Globus pallidus (tissue), 1 donor: Measurements from ENCODE around the gene LBR.
"Not testable (repeated sequence)": the region's sequence is repeated elsewhere in the genome, so short reads cannot be mapped to it uniquely, and the experiment has no call there.

Experiments used
- DNase-seq: peaks from one replicate; pipeline ENCODE4 v3.0.0-alpha.2; 2015; ENCODE audit warnings: low spot score

Gene LBR

DNA sequence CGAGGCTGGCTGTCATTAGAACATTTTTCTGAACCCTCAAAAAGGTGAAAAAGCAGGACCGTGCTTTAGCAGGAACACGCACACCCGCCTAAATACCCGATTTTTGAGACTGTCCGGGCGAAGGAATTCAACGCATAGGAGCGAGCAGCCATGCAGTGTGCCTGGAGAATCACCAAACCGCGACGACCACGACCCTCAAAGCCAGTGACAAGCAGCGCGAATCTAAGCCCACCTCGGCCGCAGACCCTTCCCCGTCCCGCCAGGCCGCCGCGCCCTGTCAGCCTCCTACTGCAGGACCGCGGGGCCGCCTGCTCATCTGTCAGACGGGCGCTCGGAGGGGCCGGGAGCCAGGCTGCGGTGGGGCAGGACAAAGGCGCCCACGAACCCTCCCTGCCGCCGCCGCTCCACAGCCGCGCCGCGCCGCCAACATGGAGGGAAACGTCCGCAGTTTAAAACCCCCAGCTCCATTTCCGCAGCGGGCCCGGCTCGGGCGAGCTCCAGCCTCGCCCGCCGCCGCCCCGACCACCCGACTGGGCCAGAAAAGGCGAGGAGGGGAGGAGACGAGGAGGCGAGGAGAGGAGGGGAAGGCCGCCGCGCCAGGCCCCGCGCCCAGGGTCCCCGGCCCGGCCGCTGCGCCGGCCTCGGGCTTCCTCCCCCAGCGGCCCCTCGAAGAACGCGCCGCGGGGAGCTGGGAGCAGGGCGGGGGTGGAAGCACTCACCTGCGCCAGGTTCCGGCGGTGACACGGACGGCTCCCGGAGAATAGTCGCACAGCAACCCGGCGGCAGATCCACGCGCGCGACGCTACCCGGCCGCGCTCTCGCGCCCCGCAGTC is at the start of gene LBR:
Gene LBR (minus strand): TSS at position 804 of the 833 bp plus-strand sequence. CDS start 3,963 bp downstream, outside the sequence.
- peak; percentile 26 for DNase-seq

DNA sequence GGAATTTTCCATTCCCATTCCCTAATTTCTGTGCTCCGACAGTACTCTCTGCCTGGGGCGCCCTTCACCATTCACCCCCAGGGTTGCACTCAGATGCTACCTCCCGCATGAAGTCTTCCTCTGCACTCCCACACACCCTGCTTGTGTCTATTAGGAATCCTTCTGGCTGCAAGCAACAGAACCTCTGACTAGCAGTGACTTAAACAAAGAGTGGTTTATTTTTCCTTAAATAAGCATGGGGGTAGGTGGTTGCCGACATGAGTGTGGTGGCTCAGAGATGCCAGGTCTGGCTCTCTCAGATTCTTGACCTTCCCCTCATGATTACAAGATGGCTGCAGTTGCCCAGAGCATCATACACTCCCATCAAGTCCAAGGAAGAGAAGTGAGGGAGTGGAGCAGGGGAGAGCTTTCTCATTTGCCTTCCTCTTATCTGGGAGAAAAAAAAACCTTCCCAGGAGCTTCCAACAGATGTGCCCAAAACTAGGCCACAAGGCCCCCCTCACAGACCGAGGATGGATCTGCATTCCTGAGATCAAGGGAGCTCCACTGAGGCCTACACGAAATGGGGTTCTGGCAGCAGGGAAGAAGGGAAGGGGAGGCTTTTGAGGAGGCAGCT is 49.6 kb upstream of the LBR start:
- no peak for DNase-seq

DNA sequence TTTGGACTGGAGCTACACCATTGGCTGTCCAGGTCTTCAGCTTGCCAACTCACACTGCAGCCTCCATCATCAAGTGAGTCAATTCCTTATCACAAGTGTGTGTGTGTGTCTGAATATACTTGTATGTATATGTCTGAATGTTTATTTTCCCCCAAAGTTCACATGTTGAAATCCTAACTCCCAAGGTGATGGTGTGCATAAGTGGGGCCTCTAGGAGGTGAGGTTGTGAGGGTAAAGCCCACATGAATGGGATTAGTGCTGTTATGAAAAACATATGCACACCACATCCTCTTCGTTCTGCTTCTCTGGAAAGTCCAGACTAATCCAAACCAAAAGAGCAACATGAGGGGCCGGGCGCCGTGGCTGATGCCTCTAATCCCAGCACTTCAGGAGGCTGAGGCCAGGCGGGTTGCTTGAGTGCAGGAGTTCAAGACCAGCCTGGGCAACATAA is 48.7 kb upstream of the LBR start:
- no peak for DNase-seq

DNA sequence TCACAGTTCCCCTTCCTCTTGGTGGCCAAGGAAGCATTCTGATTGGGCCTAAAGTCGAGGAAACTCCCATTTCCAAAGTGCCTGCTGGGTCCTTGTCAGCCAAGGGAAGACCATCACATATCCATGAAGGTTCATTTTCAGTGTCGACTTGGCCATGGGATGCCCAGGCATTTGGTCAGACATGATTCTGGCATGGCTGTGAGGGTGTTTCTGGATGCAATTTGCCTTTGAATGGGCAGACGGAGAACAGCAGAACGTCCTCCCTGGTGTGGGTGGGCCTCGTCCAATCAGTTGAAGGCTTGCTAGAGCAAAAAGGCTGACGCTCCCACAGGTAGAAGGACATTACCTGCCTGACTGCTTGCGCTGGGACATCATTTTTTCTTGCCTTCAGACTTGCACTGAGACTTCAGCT is 48.3 kb upstream of the LBR start:
- DNase-seq: no peak

DNA sequence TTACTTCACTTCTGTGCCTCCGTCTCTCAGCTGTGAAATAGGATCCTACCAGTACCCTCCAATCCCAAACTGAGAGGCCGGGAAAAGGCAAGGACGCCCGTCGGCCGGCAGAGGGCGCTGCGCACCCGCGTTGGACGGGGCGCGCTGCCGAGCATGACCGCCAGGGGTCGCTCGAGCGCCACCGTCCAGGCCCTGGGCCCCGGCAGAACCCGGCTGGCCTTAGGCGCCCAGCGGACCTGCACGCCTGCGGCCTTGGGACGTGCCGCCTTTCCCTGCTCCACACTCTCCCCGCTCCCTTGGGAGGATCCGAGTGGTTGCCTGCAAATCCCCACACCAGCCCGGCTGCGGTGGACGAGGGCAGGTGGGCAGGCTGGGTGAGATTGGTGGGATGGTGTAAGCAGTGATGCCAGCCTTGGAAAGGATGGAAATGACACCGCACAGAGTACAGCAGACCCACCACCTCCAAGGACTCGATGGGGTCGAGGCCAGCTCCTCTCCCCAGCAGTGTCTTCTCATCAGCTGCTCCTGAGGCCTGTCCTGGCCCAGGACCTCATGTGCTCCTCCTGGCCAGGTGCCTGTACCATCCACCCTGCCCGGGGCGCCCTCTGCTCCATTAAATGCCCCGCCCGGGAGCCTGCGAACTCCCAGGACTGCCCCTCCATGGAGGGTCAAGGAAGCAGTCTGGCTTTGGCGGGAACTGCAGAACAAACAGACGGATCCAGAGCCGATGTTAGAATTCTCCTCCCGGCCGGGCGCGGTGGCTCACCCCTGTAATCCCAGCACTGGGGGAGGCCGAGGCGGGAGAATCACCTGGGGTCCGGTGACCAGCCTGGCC is 47.4 kb upstream of the LBR start:
- DNase-seq: peak; percentile 59

DNA sequence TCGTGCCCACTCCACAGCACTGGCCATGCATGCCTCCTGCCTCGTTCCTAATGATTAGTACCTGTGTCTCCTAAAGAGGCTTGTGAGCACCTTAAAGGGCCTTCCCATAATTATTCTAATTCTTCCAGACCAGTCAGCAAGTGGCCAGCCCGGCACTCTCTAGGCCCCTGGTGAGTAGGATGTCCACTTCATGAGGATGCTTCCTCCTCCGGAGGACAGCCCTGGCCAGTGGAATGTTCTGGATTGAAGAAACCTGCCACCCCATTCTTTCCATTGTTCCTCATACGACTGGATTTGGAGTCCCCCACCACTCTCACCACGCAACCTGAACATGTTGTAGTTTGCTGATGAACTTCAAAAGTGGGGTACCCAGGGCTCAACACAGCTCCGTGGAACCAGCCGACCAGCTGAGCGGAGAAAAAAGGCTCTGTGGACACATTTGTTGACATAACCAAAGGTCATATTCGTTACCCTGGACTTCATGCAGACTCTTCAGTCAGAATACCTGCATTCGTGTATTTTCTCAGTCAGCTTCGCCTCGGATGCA is 46.7 kb upstream of the LBR start:
- no peak for DNase-seq

DNA sequence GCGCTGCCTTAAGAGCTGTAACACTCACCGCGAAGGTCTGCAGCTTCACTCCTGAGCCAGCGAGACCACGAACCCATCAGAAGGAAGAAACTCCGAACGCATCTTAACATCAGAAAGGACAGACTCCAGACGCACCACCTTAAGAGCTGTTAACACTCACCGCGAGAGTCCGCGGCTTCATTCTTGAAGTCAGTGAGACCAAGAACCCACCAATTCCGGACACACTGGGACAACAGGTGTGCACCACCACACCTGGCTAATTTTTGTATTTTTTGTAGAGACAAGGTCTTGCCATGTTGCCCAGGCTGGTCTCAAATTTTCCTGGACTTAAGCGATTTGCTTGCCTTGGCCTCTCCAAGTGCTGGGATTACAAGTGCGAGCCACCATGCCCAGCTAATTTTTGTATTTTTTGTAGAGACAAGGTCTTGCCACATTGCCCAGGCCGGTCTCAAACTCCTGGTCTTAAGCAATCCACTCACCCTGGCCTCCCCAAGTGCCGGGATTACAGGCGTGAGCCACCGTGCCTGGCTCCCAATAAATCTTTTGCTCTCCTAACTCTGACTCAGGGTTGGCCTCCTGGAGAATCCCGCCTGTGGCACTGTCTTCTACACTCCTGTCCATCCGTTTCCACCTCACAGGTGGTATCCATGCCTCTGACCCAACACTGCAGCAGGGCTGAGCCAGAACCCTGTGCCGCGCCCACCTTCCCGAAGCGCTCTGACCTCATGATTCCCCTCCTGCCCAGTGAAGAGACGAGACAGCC is 46.0 kb upstream of the LBR start:
- DNase-seq: not testable (repeated sequence)

DNA sequence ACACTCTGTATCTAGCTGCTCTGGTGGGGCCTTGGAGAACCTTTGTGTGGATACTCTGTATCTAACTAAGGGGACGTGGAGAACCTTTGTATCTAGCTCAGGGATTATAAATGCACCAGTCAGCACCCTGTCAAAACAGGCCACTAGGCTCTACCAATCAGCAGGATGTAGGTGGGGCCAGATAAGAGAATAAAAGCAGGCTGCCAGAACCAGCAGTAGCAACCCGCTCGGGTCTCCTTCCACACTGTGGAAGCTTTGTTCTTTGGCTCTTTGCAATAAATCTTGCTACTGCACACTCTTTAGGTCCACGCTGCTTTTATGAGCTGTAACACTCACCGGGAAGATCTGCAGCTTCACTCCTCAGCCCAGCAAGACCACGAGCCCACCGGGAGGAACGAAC is 45.4 kb upstream of the LBR start:
- DNase-seq: peak; percentile 31

DNA sequence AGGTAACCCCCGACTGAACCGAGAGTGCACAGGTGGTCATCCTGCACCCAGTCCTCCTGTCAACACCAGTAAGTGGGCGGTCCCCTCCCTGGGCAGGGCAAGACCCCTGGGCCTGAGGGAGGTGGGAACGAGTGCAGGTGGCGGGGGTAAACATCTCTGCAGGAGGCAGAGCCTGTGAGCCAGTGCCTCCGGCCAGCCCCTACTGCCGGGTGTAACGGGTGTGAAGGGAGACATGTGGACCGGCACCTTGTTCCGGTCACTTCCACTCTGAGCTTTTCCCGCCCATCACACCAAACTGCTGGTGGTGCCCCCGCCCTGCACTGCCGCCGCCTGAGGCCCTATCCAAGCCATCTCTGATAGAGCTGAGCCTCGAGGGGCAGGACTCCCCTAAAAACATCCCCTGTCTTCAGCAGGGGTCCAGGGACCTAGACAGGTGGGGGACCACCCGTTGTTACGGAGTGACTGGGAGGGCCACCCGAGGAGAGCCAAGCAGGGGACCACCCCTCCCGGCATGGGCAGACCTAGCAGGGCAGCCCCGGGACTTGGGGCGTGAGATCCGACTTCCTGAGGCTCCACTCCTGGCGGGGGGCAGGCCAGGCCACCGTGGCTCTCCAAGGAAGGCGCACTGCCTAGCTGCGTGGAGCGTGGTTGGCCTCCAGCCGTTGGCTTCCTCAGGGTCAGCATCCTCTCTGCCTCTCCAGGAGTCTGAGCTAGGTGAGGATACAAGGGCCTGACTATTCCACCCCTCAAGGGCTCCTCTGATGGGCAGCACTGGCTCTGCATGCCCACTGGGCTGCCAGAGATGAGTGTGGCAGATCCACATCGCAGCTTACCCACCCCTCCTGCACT is 43.8 kb upstream of the LBR start:
- DNase-seq: no peak

DNA sequence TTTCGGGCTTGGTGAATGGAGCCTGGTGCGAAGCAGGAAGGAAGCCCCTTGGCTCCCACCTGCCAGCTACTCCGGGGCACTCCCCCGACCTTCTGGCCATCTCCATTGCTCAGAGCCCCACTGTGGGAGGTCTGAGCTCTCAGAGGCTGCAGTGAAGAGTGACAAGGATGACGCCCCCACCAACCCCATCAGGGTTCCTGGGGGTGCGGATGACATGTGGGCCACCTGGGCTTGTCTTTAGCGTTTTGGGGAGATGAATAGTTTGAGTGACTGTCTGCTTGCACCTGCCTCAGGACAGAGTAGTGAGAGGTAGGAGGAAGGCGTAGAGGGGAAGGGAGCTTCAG is 43.2 kb upstream of the LBR start:
- DNase-seq: no peak

DNA sequence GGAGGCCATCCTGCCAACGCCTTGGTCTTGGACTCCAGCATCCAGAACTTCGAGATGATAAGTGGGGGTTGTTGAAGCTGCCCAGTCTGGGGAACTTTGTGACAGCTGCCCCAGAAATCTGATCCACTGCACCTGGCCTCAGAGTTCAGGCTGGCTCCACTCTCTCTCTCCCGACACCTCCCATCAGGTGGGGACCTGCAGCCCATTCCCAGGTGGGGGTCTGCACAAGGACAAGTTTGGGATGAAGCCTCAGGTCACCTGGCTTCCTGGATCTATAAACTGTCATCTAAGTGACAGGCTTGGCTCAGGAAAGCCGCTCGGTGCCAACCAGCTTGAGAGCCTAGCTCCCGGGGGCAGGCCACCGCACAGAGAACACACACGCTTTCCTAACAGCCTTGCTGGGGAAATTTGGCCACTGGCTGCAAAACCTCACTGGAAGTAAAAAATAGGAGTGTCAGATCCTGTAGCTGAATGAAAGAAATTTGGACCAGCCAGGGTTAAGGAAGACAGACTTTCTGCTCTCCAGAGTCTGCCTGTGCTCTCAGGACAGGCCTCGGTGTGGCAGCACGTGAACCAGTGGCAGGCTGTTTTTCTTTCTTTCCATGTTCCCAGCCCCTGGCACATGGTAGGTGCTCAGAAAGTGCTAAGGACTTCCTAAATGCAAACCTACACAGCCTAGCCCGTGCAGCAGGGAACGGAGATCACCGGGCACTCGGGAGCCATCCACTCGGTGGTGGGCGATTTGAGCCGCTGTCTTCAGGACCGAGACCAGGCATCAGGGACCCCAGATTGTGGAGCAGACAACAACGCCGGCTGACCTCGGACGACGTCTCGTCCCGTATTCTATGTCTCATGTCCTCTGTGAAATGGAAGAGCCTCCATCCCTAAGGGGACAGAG is 42.6 kb upstream of the LBR start:
- DNase-seq: no peak

DNA sequence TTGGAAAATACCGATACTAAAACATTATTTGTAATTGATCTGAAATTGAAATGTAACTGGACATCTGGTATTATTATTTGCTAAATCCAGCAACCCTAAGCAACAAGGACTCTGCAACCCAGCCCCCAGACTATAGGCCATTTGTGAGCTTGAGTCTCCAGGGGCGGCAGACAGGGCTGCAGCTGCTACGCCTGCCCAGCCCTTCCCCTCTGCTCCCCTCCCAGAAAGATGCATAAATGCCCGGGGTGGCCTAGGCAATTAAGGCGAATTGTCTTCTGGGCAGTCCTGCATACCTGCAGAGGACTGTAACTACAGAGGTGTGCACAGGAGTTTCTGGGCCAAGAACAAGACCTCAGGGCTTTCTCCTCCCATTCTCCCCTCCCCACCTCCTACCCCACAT is 41.2 kb upstream of the LBR start:
- DNase-seq: no peak

DNA sequence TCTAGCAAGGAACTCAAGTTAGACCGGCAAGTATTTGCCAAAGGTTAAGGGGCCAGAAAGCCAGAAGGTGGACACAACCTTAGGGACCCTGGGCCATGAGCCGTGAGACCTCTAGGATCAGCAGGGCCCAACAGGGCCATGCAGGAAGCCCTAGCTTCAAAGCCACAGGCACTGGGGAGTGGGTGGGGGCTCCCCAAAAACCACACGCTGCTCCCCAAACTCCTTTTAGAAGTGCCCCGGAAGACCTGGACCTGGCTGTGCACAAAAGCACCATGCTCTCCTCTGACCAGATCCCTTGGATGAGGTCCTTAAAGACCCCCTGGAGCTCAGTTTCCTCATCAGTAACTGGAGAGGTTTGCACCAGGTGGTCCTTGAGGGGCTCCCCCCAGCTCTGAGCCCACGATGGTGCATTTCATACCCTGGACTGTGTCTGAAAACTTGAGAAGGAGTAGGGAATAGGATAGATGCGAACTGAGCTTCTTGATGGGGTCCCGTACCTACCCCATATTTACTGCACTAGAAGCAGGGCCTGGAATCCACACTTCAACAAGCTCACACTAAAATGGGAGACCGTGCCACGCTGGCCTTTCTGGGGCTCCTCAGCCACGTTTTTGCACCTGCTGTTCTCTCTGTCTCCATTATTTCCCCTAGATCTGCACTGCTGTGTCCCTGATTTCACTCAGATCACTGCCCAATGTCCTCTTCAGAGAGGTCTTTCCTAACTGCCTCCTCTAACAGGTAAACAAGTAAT is 40.6 kb upstream of the LBR start:
- DNase-seq: no peak

DNA sequence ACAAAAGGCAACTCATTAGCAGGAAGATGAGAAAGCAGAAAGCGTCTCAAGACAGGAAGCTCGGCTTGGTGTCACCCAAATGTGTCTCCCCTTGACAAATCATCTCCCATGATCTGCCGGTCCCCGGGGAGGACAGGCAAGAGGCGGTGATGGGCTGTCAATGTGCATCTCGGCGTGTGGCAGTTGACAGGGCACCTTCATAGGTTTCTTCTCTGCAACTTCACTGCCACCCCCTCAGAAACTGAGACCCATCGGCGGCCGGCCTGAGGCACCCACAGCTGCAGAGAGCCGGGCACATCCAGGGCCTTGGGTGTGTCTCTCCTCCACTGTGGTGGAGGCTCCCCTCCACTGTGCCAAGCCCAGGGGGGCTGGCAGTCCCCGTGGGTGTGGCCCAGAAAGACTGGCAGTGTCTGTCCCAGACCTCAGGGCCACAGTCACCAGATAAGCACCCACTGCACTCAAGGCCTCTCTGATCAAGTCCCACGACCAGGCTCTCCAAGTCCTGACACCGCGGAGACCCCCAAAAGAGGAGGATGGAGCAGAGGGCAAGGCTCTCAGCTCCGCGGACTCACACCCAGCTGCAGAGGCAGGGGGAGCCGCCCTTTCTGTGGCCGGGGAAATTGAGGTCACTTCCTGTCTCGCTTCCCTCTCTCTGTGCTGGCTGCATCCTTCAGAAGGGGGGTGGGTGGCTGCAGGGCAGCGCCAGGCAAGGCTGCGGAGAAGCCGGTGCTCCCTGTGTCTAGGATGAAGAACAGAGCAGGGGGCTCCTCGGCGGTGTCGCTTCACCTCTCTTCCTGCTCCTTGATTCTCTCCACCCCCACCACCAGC is 39.6 kb upstream of the LBR start:
- no peak for DNase-seq

DNA sequence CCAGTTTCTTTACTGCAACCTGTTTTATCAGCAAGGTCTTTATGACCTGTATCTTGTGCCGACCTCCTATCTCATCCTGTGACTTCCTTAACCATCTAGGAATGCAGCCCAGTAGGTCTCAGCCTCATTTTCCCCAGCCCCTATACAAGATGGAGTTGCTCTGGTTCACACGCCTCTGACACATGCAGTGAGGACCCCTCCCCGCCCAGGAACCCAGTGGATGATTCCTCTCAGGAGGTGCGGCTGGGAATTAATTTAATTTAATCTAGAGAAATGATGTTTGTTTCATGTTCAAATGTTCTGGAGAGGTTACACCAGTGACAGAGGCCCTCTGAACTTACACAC is 39.0 kb upstream of the LBR start:
- DNase-seq: no peak

DNA sequence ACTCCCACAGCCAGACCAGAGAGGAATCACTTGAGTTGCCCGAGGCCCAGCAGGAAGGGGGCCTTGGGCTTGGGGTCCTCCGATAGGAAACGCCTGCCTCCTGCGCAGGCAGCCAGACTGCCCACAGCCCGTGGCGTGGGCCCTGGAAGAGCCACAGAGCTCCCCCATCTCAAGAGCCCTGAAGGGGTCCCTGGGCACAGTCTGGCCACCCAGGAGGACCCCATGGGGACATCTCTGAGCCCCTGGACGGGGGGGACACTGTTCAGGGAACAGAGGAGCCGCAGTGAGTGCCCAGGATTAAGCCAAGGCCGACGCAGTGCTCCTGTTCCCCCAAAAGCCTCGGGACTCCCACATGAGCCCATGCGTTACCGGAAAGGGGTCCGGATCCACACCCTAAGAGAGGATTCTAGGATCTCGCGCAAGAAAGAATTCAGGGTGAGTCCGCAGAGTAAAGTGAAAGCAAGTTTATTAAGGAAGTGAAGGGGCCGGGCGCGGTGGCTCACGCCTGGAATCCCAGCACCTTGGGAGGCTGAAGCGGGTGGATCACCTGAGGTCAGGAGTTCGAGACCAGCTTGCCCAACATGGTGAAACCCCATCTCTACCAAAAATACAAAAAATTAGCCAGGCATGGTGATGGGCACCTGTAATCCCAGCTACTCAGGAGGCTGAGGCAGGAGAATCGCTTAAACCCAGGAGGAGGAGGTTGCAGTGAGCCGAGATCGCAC is 38.1 kb upstream of the LBR start:
- DNase-seq: no peak
